Activated CD4-positive, alpha-beta T cell treated with anti-CD3 and anti-CD28 coated beads, Interleukin-2, amount 10 ng/mL, durations not matched to agents 7 days and 5 days (primary cell): ENCODE measurements around the gene LDLRAD4. TPM values are rescaled to one million over a fixed set of nuclear protein-coding genes. Genes with fewer than 3 reads are reported as not detected.

Source experiments
- CTCF ChIA-PET: fragments of 350-600 bp; sonication (Branson Sonifier 250); formaldehyde crosslinking; loops from one replicate; lab custom pipeline; 2021; ENCODE audit warnings: antibody characterized with exemption; lab: Charles Lee
- POLR2A ChIA-PET: fragments of 350-600 bp; sonication (Branson Sonifier 250); formaldehyde crosslinking; loops from one replicate; lab custom pipeline; 2021; ENCODE audit warnings: antibody characterized with exemption; lab: Charles Lee
- DNase-seq: peaks from one replicate; pipeline ENCODE4 v3.0.0-alpha.2; 2020
- H3K27ac Mint-ChIP-seq: one replicate; pipeline ENCODE4 v1.8.0; 2021; ENCODE audit warnings: mild to moderate bottlenecking, moderate library complexity, mixed read lengths
- H3K27me3 Mint-ChIP-seq: one replicate; pipeline ENCODE4 v1.8.0; 2021; ENCODE audit warnings: mixed read lengths
- H3K36me3 Mint-ChIP-seq: one replicate; pipeline ENCODE4 v1.8.0; 2021; ENCODE audit warnings: low read depth, mixed read lengths
- H3K4me1 Mint-ChIP-seq: one replicate; pipeline ENCODE4 v1.8.0; 2021; ENCODE audit warnings: mixed read lengths
- H3K4me3 Mint-ChIP-seq: one replicate; pipeline ENCODE4 v1.8.0; 2021; ENCODE audit warnings: mild to moderate bottlenecking, moderate library complexity, mixed read lengths
- H3K9me3 Mint-ChIP-seq: one replicate; pipeline ENCODE4 v1.8.0; 2021; ENCODE audit warnings: mixed read lengths
- total RNA-seq, 2 experiments: library from RNA; stranded (reverse); gene quantifications; one replicate each; pipeline ENCODE4 v1.2.3, GENCODE V29; 2021

LDLRAD4 gene
- total RNA-seq, 2 experiments from 2014 or later: 23.8 to 28.6 TPM

GRCh38 chr18:13574355-13574754, 355.8 kb downstream of the LDLRAD4 start:
- no peak overlapping the region for H3K4me3 Mint-ChIP-seq
- H3K27ac Mint-ChIP-seq: no peak overlapping the region
- POLR2A ChIA-PET: no interaction called here
- H3K9me3 Mint-ChIP-seq: no peaks in the 10 kb centered on the region
- no peaks in the 10 kb centered on the region for H3K27me3 Mint-ChIP-seq
- peaks cover 15% of the 10 kb centered on the region for H3K36me3 Mint-ChIP-seq
- CTCF ChIA-PET: interaction anchor here (1.3 kb wide), 1 partner anchor 9 kb away, joined by 3 read pairs; no protein-coding TSS in a partner anchor
- no peak for DNase-seq
- peaks cover 48% of the 10 kb centered on the region for H3K4me1 Mint-ChIP-seq

- no peaks in the 10 kb centered on the region for H3K9me3 Mint-ChIP-seq
- no peaks in the 10 kb centered on the region for H3K27me3 Mint-ChIP-seq
- POLR2A ChIA-PET: no interaction called here
- H3K4me3 Mint-ChIP-seq: no peak overlapping the region
- H3K36me3 Mint-ChIP-seq: peaks cover 15% of the 10 kb centered on the region
- no peak for DNase-seq
- CTCF ChIA-PET: interaction anchor here (1.3 kb wide), 1 partner anchor 9 kb away, joined by 3 read pairs; no protein-coding TSS in a partner anchor
- H3K27ac Mint-ChIP-seq: no peak overlapping the region
- peaks cover 52% of the 10 kb centered on the region for H3K4me1 Mint-ChIP-seq
These were observed 356.2 kb downstream of the LDLRAD4 start for GRCh38 chr18:13574761-13575160.

GRCh38 chr18:13576598-13576997, 358.0 kb downstream of the LDLRAD4 start:
- peaks cover 56% of the 10 kb centered on the region for H3K4me1 Mint-ChIP-seq
- CTCF ChIA-PET: interaction anchor here (1.1 to 4.2 kb wide), 5 partner anchors 9 to 18 kb away, joined by 3 to 27 read pairs (median 4); no protein-coding TSS in a partner anchor
- POLR2A ChIA-PET: no interaction called here

GRCh38 chr18:13577091-13577697, 358.6 kb downstream of the LDLRAD4 start:
- H3K4me3 Mint-ChIP-seq: peak overlapping the region; percentile 50

More at GRCh38 chr18:13576598-13576997, 358.0 kb downstream of the LDLRAD4 start:
- peaks cover 15% of the 10 kb centered on the region for H3K36me3 Mint-ChIP-seq
- no peaks in the 10 kb centered on the region for H3K9me3 Mint-ChIP-seq
- H3K4me3 Mint-ChIP-seq: peak overlapping the region; percentile 50
- H3K27ac Mint-ChIP-seq: peak overlapping the region; percentile 81
- DNase-seq: no peak
- H3K27me3 Mint-ChIP-seq: no peaks in the 10 kb centered on the region

GRCh38 chr18:13577781-13578180, 359.2 kb downstream of the LDLRAD4 start:
- Mint-ChIP-seq H3K27me3 (no peaks in the 10 kb centered on the region), H3K36me3 (peaks cover 15% of the 10 kb centered on the region), H3K27ac (peak overlapping the region; percentile 81), H3K9me3 (no peaks in the 10 kb centered on the region), H3K4me1 (peaks cover 61% of the 10 kb centered on the region), H3K4me3 (peak overlapping the region; percentile 50)
- ChIA-PET CTCF (interaction anchor here (1.1 to 4.2 kb wide), 6 partner anchors 9 to 23 kb away, joined by 3 to 27 read pairs (median 4); no protein-coding TSS in a partner anchor), POLR2A (no interaction called here)
- no peak for DNase-seq

More at GRCh38 chr18:13577091-13577697, 358.6 kb downstream of the LDLRAD4 start:
- Mint-ChIP-seq H3K27me3 (no peaks in the 10 kb centered on the region), H3K9me3 (no peaks in the 10 kb centered on the region), H3K4me1 (peaks cover 61% of the 10 kb centered on the region), H3K27ac (peak overlapping the region; percentile 81), H3K36me3 (peaks cover 15% of the 10 kb centered on the region)
- ChIA-PET POLR2A (no interaction called here), CTCF (interaction anchor here (1.1 to 4.2 kb wide), 6 partner anchors 8 to 22 kb away, joined by 3 to 27 read pairs (median 4); no protein-coding TSS in a partner anchor)
- DNase-seq: peak; percentile 50

GRCh38 chr18:13578400-13578799, 359.8 kb downstream of the LDLRAD4 start:
- Mint-ChIP-seq H3K4me1 (peaks cover 61% of the 10 kb centered on the region), H3K4me3 (no peak overlapping the region), H3K36me3 (peaks cover 15% of the 10 kb centered on the region), H3K9me3 (no peaks in the 10 kb centered on the region), H3K27ac (peak overlapping the region; percentile 75), H3K27me3 (no peaks in the 10 kb centered on the region)
- ChIA-PET POLR2A (interaction anchor here (0.8 kb wide), 1 partner anchor 34 kb away, joined by 5 read pairs; no protein-coding TSS in a partner anchor), CTCF (interaction anchor here (0.7 to 4.2 kb wide), 4 partner anchors 15 to 284 kb away, joined by 3 to 27 read pairs (median 5); no protein-coding TSS in a partner anchor)
- no peak for DNase-seq

- no peak for DNase-seq
- POLR2A ChIA-PET: no interaction called here
- no peaks in the 10 kb centered on the region for H3K27me3 Mint-ChIP-seq
- H3K9me3 Mint-ChIP-seq: no peaks in the 10 kb centered on the region
- no peak overlapping the region for H3K4me3 Mint-ChIP-seq
- peaks cover 64% of the 10 kb centered on the region for H3K4me1 Mint-ChIP-seq
- CTCF ChIA-PET: interaction anchor here (2.1 to 4.2 kb wide), 2 partner anchors 17 to 21 kb away, joined by 6 to 27 read pairs; no protein-coding TSS in a partner anchor
- peak overlapping the region; percentile 42 for H3K27ac Mint-ChIP-seq
- peaks cover 16% of the 10 kb centered on the region for H3K36me3 Mint-ChIP-seq
These were observed 361.3 kb downstream of the LDLRAD4 start for GRCh38 chr18:13579874-13580273.

- Mint-ChIP-seq H3K27me3 (no peaks in the 10 kb centered on the region), H3K4me1 (peaks cover 66% of the 10 kb centered on the region), H3K36me3 (peaks cover 14% of the 10 kb centered on the region), H3K9me3 (no peaks in the 10 kb centered on the region), H3K27ac (no peak overlapping the region), H3K4me3 (no peak overlapping the region)
- ChIA-PET CTCF (interaction anchor here (1.0 to 1.4 kb wide), 2 partner anchors 11 to 24 kb away, joined by 3 read pairs; no protein-coding TSS in a partner anchor), POLR2A (no interaction called here)
- DNase-seq: no peak
These were observed 361.8 kb downstream of the LDLRAD4 start for GRCh38 chr18:13580351-13580750.

GRCh38 chr18:13580991-13581390, 362.4 kb downstream of the LDLRAD4 start:
- Mint-ChIP-seq H3K9me3 (no peaks in the 10 kb centered on the region), H3K4me3 (no peak overlapping the region), H3K36me3 (peaks cover 11% of the 10 kb centered on the region), H3K27ac (no peak overlapping the region), H3K27me3 (no peaks in the 10 kb centered on the region), H3K4me1 (peaks cover 66% of the 10 kb centered on the region)
- peak; percentile 3 for DNase-seq
- CTCF ChIA-PET: interaction anchor here (0.8 to 1.5 kb wide), 5 partner anchors 8 to 31 kb away, joined by 3 to 4 read pairs (median 3); no protein-coding TSS in a partner anchor
- POLR2A ChIA-PET: no interaction called here

GRCh38 chr18:13581496-13582177, 363.1 kb downstream of the LDLRAD4 start:
- POLR2A ChIA-PET: no interaction called here
- Mint-ChIP-seq H3K36me3 (peaks cover 7% of the 10 kb centered on the region), H3K4me3 (no peak overlapping the region), H3K4me1 (peaks cover 67% of the 10 kb centered on the region), H3K27me3 (no peaks in the 10 kb centered on the region), H3K9me3 (no peaks in the 10 kb centered on the region), H3K27ac (peak overlapping the region; percentile 25)
- CTCF ChIA-PET: interaction anchor here (0.8 to 1.5 kb wide), 7 partner anchors 9 to 32 kb away, joined by 3 to 4 read pairs (median 3); no protein-coding TSS in a partner anchor
- no peak for DNase-seq

GRCh38 chr18:13582178-13582670, 363.7 kb downstream of the LDLRAD4 start:
- no peak for DNase-seq
- Mint-ChIP-seq H3K9me3 (no peaks in the 10 kb centered on the region), H3K4me1 (peaks cover 67% of the 10 kb centered on the region), H3K27me3 (no peaks in the 10 kb centered on the region), H3K27ac (no peak overlapping the region), H3K4me3 (no peak overlapping the region), H3K36me3 (peaks cover 7% of the 10 kb centered on the region)
- ChIA-PET CTCF (interaction anchor here (0.6 to 1.5 kb wide), 6 partner anchors 10 to 32 kb away, joined by 3 to 5 read pairs (median 4); no protein-coding TSS in a partner anchor), POLR2A (no interaction called here)
